OCI-LY7 (cell line): Measurements from ENCODE around the gene LRRC26. TPM values are rescaled to one million over a fixed set of nuclear protein-coding genes. Genes with fewer than 3 reads are reported as not detected.

ENCODE experiments used
- BruUV-seq: library from RNA; stranded (reverse); fragments of 400-500 nt; replicated peaks from 2 replicates; lab custom pipeline; 2021; lab: Mats Ljungman, UMichigan
- CTCF ChIA-PET: fragments of 300-600 bp; sonication (Branson Sonifier 250); formaldehyde crosslinking; loops from one replicate; lab custom pipeline; 2022; ENCODE audit warnings: antibody characterized with exemption; ENCODE audit not compliant: unreplicated experiment; lab: Charles Lee
- POLR2A ChIA-PET: fragments of 300-600 bp; sonication (Branson Sonifier 250); formaldehyde crosslinking; loops from one replicate; lab custom pipeline; 2022; ENCODE audit warnings: antibody characterized with exemption; lab: Charles Lee
- DNase-seq: peaks from one replicate; pipeline ENCODE4 v3.0.0-alpha.2; 2015; ENCODE audit warnings: low spot score
- H2AFZ ChIP-seq: fragments of 200-600 bp; sonication (generic), shearing (Covaris generic); 2 replicates; pipeline ENCODE4 v1.6.1; 2014; ENCODE audit warnings: mild to moderate bottlenecking, antibody characterized with exemption, low read length, moderate library complexity
- H3K27ac ChIP-seq: fragments of 200-600 bp; sonication (generic); 2 replicates; pipeline ENCODE4 v1.5.1; 2014; ENCODE audit warnings: mixed run types, low read depth, mild to moderate bottlenecking, moderate library complexity, low read length, inconsistent platforms; ENCODE audit not compliant: poor library complexity, severe bottlenecking
- H3K36me3 ChIP-seq: fragments of 200-600 bp; sonication (generic); 2 replicates; pipeline ENCODE4 v1.6.1; 2014; ENCODE audit warnings: mild to moderate bottlenecking, antibody characterized with exemption, low read length, moderate library complexity, mixed read lengths; ENCODE audit not compliant: insufficient read depth
- H3K4me1 ChIP-seq: fragments of 200-600 bp; sonication (generic); 2 replicates; pipeline ENCODE4 v1.5.1; 2014; ENCODE audit warnings: mild to moderate bottlenecking, low read length; ENCODE audit not compliant: insufficient read depth, poor library complexity, severe bottlenecking
- H3K4me2 ChIP-seq: fragments of 200-600 bp; sonication (generic); 2 replicates; pipeline ENCODE4 v1.6.1; 2014; ENCODE audit warnings: mild to moderate bottlenecking, low read length
- H3K4me3 ChIP-seq: fragments of 200-600 bp; sonication (generic); 2 replicates; pipeline ENCODE4 v1.5.1; 2014; ENCODE audit warnings: mild to moderate bottlenecking, low read depth, low read length; ENCODE audit not compliant: poor library complexity, severe bottlenecking
- H3K79me2 ChIP-seq: fragments of 200-600 bp; sonication (generic); 2 replicates; pipeline ENCODE4 v1.6.1; 2016; ENCODE audit warnings: low read depth, mild to moderate bottlenecking, low read length, moderate library complexity, mixed read lengths; ENCODE audit not compliant: insufficient read depth
- H3K9me2 ChIP-seq: fragments of 200-600 bp; sonication (generic); 2 replicates; pipeline ENCODE4 v1.6.1; 2016; ENCODE audit warnings: mild to moderate bottlenecking, low read length, mixed read lengths; ENCODE audit not compliant: insufficient read depth
- H3K9me3 ChIP-seq: fragments of 200-600 bp; sonication (generic); 2 replicates; pipeline ENCODE4 v1.6.1; 2014; ENCODE audit warnings: mild to moderate bottlenecking, mixed run types, low read length, mixed read lengths
- H4K20me1 ChIP-seq: fragments of 200-600 bp; sonication (generic); 2 replicates; pipeline ENCODE4 v1.6.1; 2014; ENCODE audit warnings: mild to moderate bottlenecking, antibody characterized with exemption, low read length, moderate library complexity, mixed read lengths; ENCODE audit not compliant: insufficient read depth
- EZH2phosphoT487 ChIP-seq: fragments of 200-600 bp; sonication (generic); IDR thresholded peaks from 2 replicates; pipeline ENCODE4 v1.6.1; 2018; ENCODE audit warnings: low read depth, borderline replicate concordance, mild to moderate bottlenecking, mixed run types, antibody characterized with exemption, low read length, moderate library complexity, mixed read lengths
- intact Hi-C: fragments of 100-400 bp; cut with micrococcal nuclease; formaldehyde crosslinking; loops from one replicate; pipeline ENCODE4 v1.10.0; 2022; ENCODE audit not compliant: unreplicated experiment
- total RNA-seq, 2 experiments: library from RNA; depleted of rRNA in 1 of 2; stranded (reverse); fragments of >200 nt in 1 of 2; shearing (Covaris generic) in 1 of 2; gene quantifications; 2 replicates each; pipeline ENCODE4 v1.2.3, GENCODE V29; 2014 to 2022
- TF ChIP-seq, protein P1 (sequence below): fragments of 200-600 bp; sonication (generic); conservative IDR thresholded peaks from 2 replicates; pipeline ENCODE4 v1.5.1; 2014; ENCODE audit warnings: mild to moderate bottlenecking, antibody characterized with exemption, low read length, moderate library complexity, mixed read lengths

The LRRC26 gene
- total RNA-seq, 2 experiments from 2014 or later: not detected

DNA sequence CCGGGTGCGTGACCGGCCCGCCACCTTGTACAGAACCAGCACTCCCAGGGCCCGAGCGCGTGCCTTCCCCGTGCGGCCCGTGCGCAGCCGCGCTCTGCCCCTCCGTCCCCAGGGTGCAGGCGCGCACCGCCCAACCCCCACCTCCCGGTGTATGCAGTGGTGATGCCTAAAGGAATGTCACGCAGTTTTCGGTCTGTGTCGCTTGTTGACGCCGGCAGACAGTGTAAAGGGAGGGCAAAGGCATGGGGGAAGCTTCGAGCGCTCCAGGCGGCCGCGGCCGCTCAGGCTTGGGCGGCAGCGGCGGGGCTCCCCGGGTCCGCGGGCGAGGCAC is 1.3 kb downstream of the LRRC26 start:
- Histone ChIP-seq H2AFZ (no peak overlapping the region), H3K27ac (no peak overlapping the region), H4K20me1 (no peaks in the 10 kb centered on the region), H3K9me3 (no peaks in the 10 kb centered on the region), H3K4me2 (peak overlapping the region; percentile 50; the same call in 1 of the 2 replicates), H3K79me2 (no peaks in the 10 kb centered on the region), H3K9me2 (no peaks in the 10 kb centered on the region), H3K4me3 (peak overlapping the region; percentile 26), H3K4me1 (peaks cover 4% of the 10 kb centered on the region), H3K36me3 (no peaks in the 10 kb centered on the region)
- no peak for DNase-seq
- no TSS peak for BruUV-seq
- ChIA-PET POLR2A (no interaction called here), CTCF (interaction anchor here (0.5 kb wide), 1 partner anchor 32 kb away, joined by 3 read pairs; no protein-coding TSS in a partner anchor)
- intact Hi-C loops: no loop called here
- TF ChIP-seq, protein P1, sequence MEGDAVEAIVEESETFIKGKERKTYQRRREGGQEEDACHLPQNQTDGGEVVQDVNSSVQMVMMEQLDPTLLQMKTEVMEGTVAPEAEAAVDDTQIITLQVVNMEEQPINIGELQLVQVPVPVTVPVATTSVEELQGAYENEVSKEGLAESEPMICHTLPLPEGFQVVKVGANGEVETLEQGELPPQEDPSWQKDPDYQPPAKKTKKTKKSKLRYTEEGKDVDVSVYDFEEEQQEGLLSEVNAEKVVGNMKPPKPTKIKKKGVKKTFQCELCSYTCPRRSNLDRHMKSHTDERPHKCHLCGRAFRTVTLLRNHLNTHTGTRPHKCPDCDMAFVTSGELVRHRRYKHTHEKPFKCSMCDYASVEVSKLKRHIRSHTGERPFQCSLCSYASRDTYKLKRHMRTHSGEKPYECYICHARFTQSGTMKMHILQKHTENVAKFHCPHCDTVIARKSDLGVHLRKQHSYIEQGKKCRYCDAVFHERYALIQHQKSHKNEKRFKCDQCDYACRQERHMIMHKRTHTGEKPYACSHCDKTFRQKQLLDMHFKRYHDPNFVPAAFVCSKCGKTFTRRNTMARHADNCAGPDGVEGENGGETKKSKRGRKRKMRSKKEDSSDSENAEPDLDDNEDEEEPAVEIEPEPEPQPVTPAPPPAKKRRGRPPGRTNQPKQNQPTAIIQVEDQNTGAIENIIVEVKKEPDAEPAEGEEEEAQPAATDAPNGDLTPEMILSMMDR: no peak
- TF ChIP-seq EZH2phosphoT487: peak; percentile 35; the same call in 1 of the 2 replicates

DNA sequence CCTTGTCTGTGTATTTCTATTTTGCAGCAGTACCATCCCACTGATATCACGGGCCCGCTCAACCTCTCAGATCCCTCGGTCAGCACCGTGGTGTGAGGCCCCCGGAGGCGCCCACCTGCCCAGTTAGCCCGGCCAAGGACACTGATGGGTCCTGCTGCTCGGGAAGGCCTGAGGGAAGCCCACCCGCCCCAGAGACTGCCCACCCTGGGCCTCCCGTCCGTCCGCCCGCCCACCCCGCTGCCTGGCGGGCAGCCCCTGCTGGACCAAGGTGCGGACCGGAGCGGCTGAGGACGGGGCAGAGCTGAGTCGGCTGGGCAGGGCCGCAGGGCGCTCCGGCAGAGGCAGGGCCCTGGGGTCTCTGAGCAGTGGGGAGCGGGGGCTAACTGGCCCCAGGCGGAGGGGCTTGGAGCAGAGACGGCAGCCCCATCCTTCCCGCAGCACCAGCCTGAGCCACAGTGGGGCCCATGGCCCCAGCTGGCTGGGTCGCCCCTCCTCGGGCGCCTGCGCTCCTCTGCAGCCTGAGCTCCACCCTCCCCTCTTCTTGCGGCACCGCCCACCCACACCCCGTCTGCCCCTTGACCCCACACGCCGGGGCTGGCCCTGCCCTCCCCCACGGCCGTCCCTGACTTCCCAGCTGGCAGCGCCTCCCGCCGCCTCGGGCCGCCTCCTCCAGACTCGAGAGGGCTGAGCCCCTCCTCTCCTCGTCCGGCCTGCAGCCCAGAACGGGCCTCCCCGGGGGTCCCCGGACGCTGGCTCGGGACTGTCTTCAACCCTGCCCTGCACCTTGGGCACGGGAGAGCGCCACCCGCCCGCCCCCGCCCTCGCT is 1.9 kb downstream of the LRRC26 start:
- Histone ChIP-seq H3K4me3 (no peak overlapping the region), H3K9me2 (no peaks in the 10 kb centered on the region), H3K4me1 (peaks cover 4% of the 10 kb centered on the region), H3K9me3 (no peaks in the 10 kb centered on the region), H3K4me2 (no peak overlapping the region), H3K27ac (no peak overlapping the region), H3K79me2 (no peaks in the 10 kb centered on the region), H3K36me3 (no peaks in the 10 kb centered on the region), H2AFZ (no peak overlapping the region), H4K20me1 (no peaks in the 10 kb centered on the region)
- ChIA-PET CTCF (interaction anchor here (0.5 kb wide), 1 partner anchor 31 kb away, joined by 3 read pairs; no protein-coding TSS in a partner anchor), POLR2A (no interaction called here)
- no TSS peak for BruUV-seq
- intact Hi-C loops: no loop called here
- no peak for DNase-seq
- TF ChIP-seq, protein P1: no peak
- no peak for TF ChIP-seq EZH2phosphoT487

DNA sequence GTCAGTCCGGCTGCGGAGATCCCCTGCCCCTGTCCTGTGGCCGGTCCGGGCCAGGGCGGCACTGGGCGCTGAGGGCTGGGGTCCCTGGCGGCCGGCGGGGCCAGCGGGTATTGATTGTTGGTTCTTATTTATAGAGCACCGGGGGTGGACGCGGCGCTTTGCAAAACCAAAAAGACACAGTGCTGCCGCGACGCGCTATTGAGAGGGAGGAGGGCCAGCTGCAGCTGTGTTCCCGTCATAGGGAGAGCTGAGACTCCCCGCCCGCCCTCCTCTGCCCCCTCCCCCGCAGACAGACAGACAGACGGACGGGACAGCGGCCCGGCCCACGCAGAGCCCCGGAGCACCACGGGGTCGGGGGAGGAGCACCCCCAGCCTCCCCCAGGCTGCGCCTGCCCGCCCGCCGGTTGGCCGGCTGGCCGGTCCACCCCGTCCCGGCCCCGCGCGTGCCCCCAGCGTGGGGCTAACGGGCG is 2.5 kb downstream of the LRRC26 start:
- Histone ChIP-seq H3K4me2 (no peak overlapping the region), H3K4me1 (peaks cover 4% of the 10 kb centered on the region), H3K4me3 (no peak overlapping the region), H3K36me3 (no peaks in the 10 kb centered on the region), H2AFZ (no peak overlapping the region), H4K20me1 (no peaks in the 10 kb centered on the region), H3K9me2 (no peaks in the 10 kb centered on the region), H3K9me3 (no peaks in the 10 kb centered on the region), H3K79me2 (no peaks in the 10 kb centered on the region), H3K27ac (no peak overlapping the region)
- BruUV-seq: no TSS peak
- intact Hi-C loops: no loop called here
- ChIA-PET POLR2A (interaction anchor here (0.6 kb wide), 1 partner anchor 56 kb away, joined by 3 read pairs; no protein-coding TSS in a partner anchor), CTCF (interaction anchor here (0.6 kb wide), 1 partner anchor 37 kb away, joined by 9 read pairs; no protein-coding TSS in a partner anchor)
- no peak for DNase-seq
- no peak for TF ChIP-seq EZH2phosphoT487
- TF ChIP-seq, protein P1: no peak
